Adrenal gland (tissue), 5 donors: ENCODE data around the gene HNRNPL.

Experiments
- POLR2A ChIP-seq, 2 donors: fragments of 450-650 bp; IDR thresholded peaks; one replicate each; pipeline ENCODE4 v1.6.1; 2017; ENCODE audit warnings: antibody characterized with exemption in 2 of 2, mild to moderate bottlenecking in 2 of 2, moderate library complexity in 1 of 2
- TF ChIP-seq, protein P1 (sequence below), 6 experiments: fragments of 450-650 bp in 4 of 6; fragments of 200-600 bp in 2 of 6; sonication (generic) in 1 of 6; IDR thresholded peaks; 1 replicate in 5 of 6; 2 replicates in 1 of 6; pipeline versions ENCODE4 v1.5.1 to v1.8.0; 2016 to 2021; ENCODE audit warnings: antibody characterized with exemption in 6 of 6, mild to moderate bottlenecking in 2 of 6, moderate library complexity in 1 of 6
- donor health status: DM: no; HTN: no; CAD: no.

- TF ChIP-seq, protein P1, sequence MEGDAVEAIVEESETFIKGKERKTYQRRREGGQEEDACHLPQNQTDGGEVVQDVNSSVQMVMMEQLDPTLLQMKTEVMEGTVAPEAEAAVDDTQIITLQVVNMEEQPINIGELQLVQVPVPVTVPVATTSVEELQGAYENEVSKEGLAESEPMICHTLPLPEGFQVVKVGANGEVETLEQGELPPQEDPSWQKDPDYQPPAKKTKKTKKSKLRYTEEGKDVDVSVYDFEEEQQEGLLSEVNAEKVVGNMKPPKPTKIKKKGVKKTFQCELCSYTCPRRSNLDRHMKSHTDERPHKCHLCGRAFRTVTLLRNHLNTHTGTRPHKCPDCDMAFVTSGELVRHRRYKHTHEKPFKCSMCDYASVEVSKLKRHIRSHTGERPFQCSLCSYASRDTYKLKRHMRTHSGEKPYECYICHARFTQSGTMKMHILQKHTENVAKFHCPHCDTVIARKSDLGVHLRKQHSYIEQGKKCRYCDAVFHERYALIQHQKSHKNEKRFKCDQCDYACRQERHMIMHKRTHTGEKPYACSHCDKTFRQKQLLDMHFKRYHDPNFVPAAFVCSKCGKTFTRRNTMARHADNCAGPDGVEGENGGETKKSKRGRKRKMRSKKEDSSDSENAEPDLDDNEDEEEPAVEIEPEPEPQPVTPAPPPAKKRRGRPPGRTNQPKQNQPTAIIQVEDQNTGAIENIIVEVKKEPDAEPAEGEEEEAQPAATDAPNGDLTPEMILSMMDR (IDR thresholded peaks at IDR 0.05): no peak
- TF ChIP-seq POLR2A (IDR thresholded peaks at IDR 0.05): no peak
These were observed 36.9 kb downstream of the HNRNPL start, which contains the start of gene LGALS4 for GRCh38 chr19:38812841-38813320.
